GM12892 (cell line): ENCODE measurements around the gene NF1.

Experiments
- POLR2A ChIP-seq: IDR thresholded peaks from 2 replicates; pipeline ENCODE4 v1.6.1; 2011; ENCODE audit warnings: low read depth, low read length, control low read depth
- TAF1 ChIP-seq: IDR thresholded peaks from 2 replicates; pipeline ENCODE4 v1.6.1; 2011; ENCODE audit warnings: low read depth, mild to moderate bottlenecking, control low read depth, low read length, borderline replicate concordance

DNA sequence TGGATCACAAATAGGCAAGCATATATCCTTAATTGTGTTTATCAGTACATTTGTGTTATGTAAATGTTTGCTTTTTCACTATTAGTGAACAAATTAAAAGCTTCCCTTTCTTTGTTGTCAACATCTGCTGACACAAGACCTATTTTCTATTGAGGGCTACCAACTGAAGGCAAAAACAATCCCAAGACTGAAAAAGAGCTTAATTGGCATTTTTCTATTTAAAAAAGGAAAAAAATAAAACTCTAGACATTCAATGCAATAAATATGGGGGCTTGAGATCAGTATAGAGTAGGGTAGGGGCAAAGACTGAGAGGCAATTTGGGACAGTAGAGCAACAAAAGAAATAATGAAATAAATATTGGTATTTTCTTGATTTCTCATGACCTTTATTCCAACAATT lies 178.0 kb downstream of the NF1 start:
- no peak for TF ChIP-seq POLR2A
- no peak for TF ChIP-seq TAF1
